Measurements from ENCODE around the gene CTPS2. TPM values are rescaled to one million over a fixed set of nuclear protein-coding genes. Genes with fewer than 3 reads are reported as not detected.

CTPS2 gene
- total RNA-seq, 6 experiments from 2014 or later, result 5.1 to 7.3 (median 6.5) TPM

GRCh38 chrX:16640823-16641222, 71.6 kb downstream of the CTPS2 start:
- H3K4me1 Mint-ChIP-seq (ENCODE audit: low read depth), result peaks cover 26% of the 10 kb centered on the region
- H3K27me3 Mint-ChIP-seq (ENCODE audit: insufficient read depth), result no peaks in the 10 kb centered on the region
- no peak overlapping the region for H3K27ac Mint-ChIP-seq
- peaks cover 27% of the 10 kb centered on the region for H3K36me3 Mint-ChIP-seq (ENCODE audit: low read depth)
- no peak for DNase-seq
- no peak overlapping the region for H3K4me3 Mint-ChIP-seq
- no peak for TF ChIP-seq CTCF (IDR thresholded peaks at IDR 0.05)
- no peaks in the 10 kb centered on the region for H3K9me3 Mint-ChIP-seq

GRCh38 chrX:16639966-16640365, 72.5 kb downstream of the CTPS2 start:
- Mint-ChIP-seq H3K4me1 (ENCODE audit: low read depth) (peaks cover 26% of the 10 kb centered on the region), H3K9me3 (no peaks in the 10 kb centered on the region), H3K27me3 (ENCODE audit: insufficient read depth) (no peaks in the 10 kb centered on the region), H3K4me3 (no peak overlapping the region), H3K36me3 (ENCODE audit: low read depth) (peaks cover 27% of the 10 kb centered on the region), H3K27ac (no peak overlapping the region)
- no peak for DNase-seq
- TF ChIP-seq CTCF (IDR thresholded peaks at IDR 0.05), result no peak

DNA sequence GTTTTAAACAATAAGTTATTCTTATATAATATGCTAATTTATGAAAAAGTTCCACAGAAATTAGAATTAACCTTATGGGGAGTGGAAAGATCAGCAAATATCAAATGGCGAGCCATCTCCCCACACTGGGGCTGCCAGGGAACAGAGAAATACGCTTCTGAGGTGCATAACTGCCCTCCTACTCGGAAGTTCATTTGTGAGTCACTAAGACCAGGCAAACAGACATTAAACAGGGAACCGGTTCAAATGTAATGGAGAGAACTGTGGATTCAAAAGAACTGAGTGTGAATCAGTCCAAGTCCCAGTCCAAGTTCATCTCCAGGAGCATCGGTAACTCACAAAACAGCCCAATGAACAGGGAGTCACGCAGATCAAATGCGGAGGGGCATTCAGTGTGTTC, 73.9 kb downstream of the CTPS2 start:
- Mint-ChIP-seq H3K27ac (peak overlapping the region; percentile 33; the same call in 1 of the 2 replicates), H3K4me3 (no peak overlapping the region), H3K4me1 (ENCODE audit: low read depth) (peaks cover 31% of the 10 kb centered on the region), H3K27me3 (ENCODE audit: insufficient read depth) (no peaks in the 10 kb centered on the region), H3K36me3 (ENCODE audit: low read depth) (peaks cover 27% of the 10 kb centered on the region), H3K9me3 (no peaks in the 10 kb centered on the region)
- DNase-seq, result no peak
- no peak for TF ChIP-seq CTCF (IDR thresholded peaks at IDR 0.05)

GRCh38 chrX:16635596-16635995, 76.9 kb downstream of the CTPS2 start:
- Mint-ChIP-seq H3K4me1 (ENCODE audit: low read depth) (peaks cover 13% of the 10 kb centered on the region), H3K36me3 (ENCODE audit: low read depth) (peaks cover 23% of the 10 kb centered on the region), H3K27ac (no peak overlapping the region), H3K9me3 (no peaks in the 10 kb centered on the region), H3K27me3 (ENCODE audit: insufficient read depth) (no peaks in the 10 kb centered on the region; the same call in 1 of the 2 replicates), H3K4me3 (no peak overlapping the region)
- DNase-seq, result no peak
- no peak for TF ChIP-seq CTCF (IDR thresholded peaks at IDR 0.05)

GRCh38 chrX:16635040-16635439, 77.4 kb downstream of the CTPS2 start:
- Mint-ChIP-seq H3K27me3 (ENCODE audit: insufficient read depth) (no peaks in the 10 kb centered on the region; the same call in 1 of the 2 replicates), H3K4me1 (ENCODE audit: low read depth) (peaks cover 13% of the 10 kb centered on the region), H3K9me3 (no peaks in the 10 kb centered on the region), H3K27ac (no peak overlapping the region), H3K4me3 (no peak overlapping the region), H3K36me3 (ENCODE audit: low read depth) (peaks cover 17% of the 10 kb centered on the region; the same call in 1 of the 2 replicates)
- TF ChIP-seq CTCF (IDR thresholded peaks at IDR 0.05), result no peak
- DNase-seq, result no peak

DNA sequence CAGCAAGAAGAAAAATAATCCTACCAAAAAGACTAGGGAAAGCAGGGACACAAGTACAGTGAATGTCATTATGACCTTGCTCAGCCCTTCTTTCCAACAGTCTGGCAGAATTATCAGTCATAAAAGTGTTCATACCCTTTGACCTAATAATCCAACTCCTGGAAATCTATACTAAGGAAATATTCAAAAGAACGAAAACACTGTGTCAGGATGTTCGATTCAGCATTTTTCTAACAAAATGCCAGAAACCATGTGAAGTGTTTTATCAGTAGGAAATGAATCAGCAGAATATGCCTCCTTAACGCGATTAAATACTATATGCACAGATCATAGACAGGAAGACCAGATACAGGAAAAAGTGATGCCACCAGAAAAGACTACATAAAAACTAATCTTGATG, 78.7 kb downstream of the CTPS2 start:
- no peak for TF ChIP-seq CTCF (IDR thresholded peaks at IDR 0.05)
- H3K4me3 Mint-ChIP-seq, result no peak overlapping the region; the same call in 1 of the 2 replicates
- H3K27me3 Mint-ChIP-seq (ENCODE audit: insufficient read depth), result no peaks in the 10 kb centered on the region; the same call in 1 of the 2 replicates
- DNase-seq, result no peak
- peak overlapping the region; percentile 90 for H3K27ac Mint-ChIP-seq
- H3K36me3 Mint-ChIP-seq (ENCODE audit: low read depth), result 0 out of 2 replicates have a peak, but pooled peaks cover 7% of the 10 kb centered on the region
- H3K4me1 Mint-ChIP-seq (ENCODE audit: low read depth), result peaks cover 13% of the 10 kb centered on the region
- H3K9me3 Mint-ChIP-seq, result no peaks in the 10 kb centered on the region

Data from HFFc6 (cell line).